H1 (cell line): ENCODE data around the gene RUSC2. TPM values are rescaled to one million over a fixed set of nuclear protein-coding genes. Genes with fewer than 3 reads are reported as not detected.

Source experiments
- CTCF ChIA-PET: fragments of 300-600 bp; sonication (Branson Sonifier 250); formaldehyde crosslinking; loops from one replicate; lab custom pipeline; 2021; ENCODE audit not compliant: partially characterized antibody; lab: Charles Lee
- POLR2A ChIA-PET: fragments of 300-600 bp; sonication (Branson Sonifier 250); formaldehyde crosslinking; loops from one replicate; lab custom pipeline; 2021; ENCODE audit warnings: inconsistent platforms; ENCODE audit not compliant: partially characterized antibody; lab: Charles Lee
- DNase-seq, 2 experiments: peaks; one replicate each; pipeline versions ENCODE4 v3.0.0 to v3.0.0-alpha.2; 2010 to 2022; ENCODE audit warnings: low spot score in 2 of 2, low read depth in 1 of 2, mixed read lengths in 1 of 2
- FAIRE-seq: peaks from 2 replicates; lab custom pipeline; 2011; peaks lifted over from hg19 to GRCh38; lab: Jason Lieb, UNC
- H2AFZ ChIP-seq: 2 replicates; pipeline ENCODE4 v1.8.1; 2012; ENCODE audit warnings: low read length, inconsistent platforms
- H2AK5ac ChIP-seq: 2 replicates; pipeline ENCODE4 v1.6.1; 2013; ENCODE audit warnings: low read depth, low read length
- H2BK120ac ChIP-seq: replicated peaks from 2 replicates; pipeline ENCODE3; 2013; ENCODE audit warnings: low read depth, low read length, inconsistent platforms
- H2BK12ac ChIP-seq: 2 replicates; pipeline ENCODE4 v1.6.1; 2013; ENCODE audit warnings: low read depth, low read length
- H2BK15ac ChIP-seq: 2 replicates; pipeline ENCODE4 v1.6.1; 2013; ENCODE audit warnings: low read length
- H2BK20ac ChIP-seq: 2 replicates; pipeline ENCODE4 v1.6.1; 2013; ENCODE audit warnings: low read length
- H2BK5ac ChIP-seq: 2 replicates; pipeline ENCODE4 v1.6.1; 2013; ENCODE audit warnings: low read depth, low read length
- H3K14ac ChIP-seq: 2 replicates; pipeline ENCODE4 v1.6.1; 2013; ENCODE audit warnings: inconsistent platforms; ENCODE audit not compliant: insufficient read length
- H3K18ac ChIP-seq: 2 replicates; pipeline ENCODE4 v1.6.1; 2013; ENCODE audit warnings: low read length; ENCODE audit errors: extremely low read depth
- H3K23ac ChIP-seq: 2 replicates; pipeline ENCODE4 v1.6.1; 2013; ENCODE audit warnings: inconsistent platforms; ENCODE audit not compliant: insufficient read length
- H3K23me2 ChIP-seq: 2 replicates; pipeline ENCODE4 v1.6.1; 2013; ENCODE audit warnings: low read depth, low read length
- H3K27ac ChIP-seq: 2 replicates; pipeline ENCODE4 v1.6.1; 2011; ENCODE audit warnings: low read depth, low read length, inconsistent platforms
- H3K27me3 ChIP-seq, 4 experiments: replicated peaks in 1 of 4; 1 replicate in 1 of 4; 2 replicates in 3 of 4; pipeline versions ENCODE4 v1.6.1 to v1.8.1; 2011 to 2013; ENCODE audit warnings: low read length in 3 of 4, mild to moderate bottlenecking in 3 of 4, inconsistent platforms in 2 of 4, mixed read lengths in 2 of 4, moderate library complexity in 1 of 4; ENCODE audit not compliant: control insufficient read depth in 3 of 4, insufficient read depth in 3 of 4; ENCODE audit errors: extremely low read depth in 1 of 4
- H3K36me3 ChIP-seq, 4 experiments: 2 replicates each; pipeline versions ENCODE4 v1.6.1 to v1.8.1; 2011 to 2013; ENCODE audit warnings: mild to moderate bottlenecking in 4 of 4, low read length in 3 of 4, moderate library complexity in 2 of 4, control low read depth in 1 of 4, inconsistent platforms in 1 of 4; ENCODE audit not compliant: insufficient read depth in 4 of 4, control insufficient read depth in 2 of 4
- H3K4ac ChIP-seq: replicated peaks from 2 replicates; pipeline ENCODE3; 2013; ENCODE audit warnings: low read length, low read depth, mixed read lengths, inconsistent platforms; ENCODE audit not compliant: insufficient read length
- H3K4me1 ChIP-seq, 4 experiments: replicated peaks in 1 of 4; 1 replicate in 1 of 4; 2 replicates in 3 of 4; pipeline versions ENCODE4 v1.6.1 to v1.8.1; 2011 to 2013; ENCODE audit warnings: low read length in 3 of 4, inconsistent platforms in 2 of 4, mixed read lengths in 1 of 4; ENCODE audit not compliant: insufficient read depth in 4 of 4, control insufficient read depth in 3 of 4
- H3K4me2 ChIP-seq, 2 experiments: 2 replicates each; pipeline versions ENCODE4 v1.6.1 to v1.8.1; 2011 to 2013; ENCODE audit warnings: low read depth in 2 of 2, low read length in 2 of 2, control low read depth in 1 of 2, inconsistent platforms in 1 of 2, mild to moderate bottlenecking in 1 of 2; ENCODE audit not compliant: insufficient read depth in 1 of 2
- H3K4me3 ChIP-seq, 4 experiments: fragments of 200-600, 300-600 bp in 1 of 4; sonication (generic), shearing (Covaris generic), sonication (Bioruptor Twin) in 1 of 4; 2 replicates each; pipeline versions ENCODE4 v1.5.1 to v1.8.1; 2011 to 2016; ENCODE audit warnings: low read length in 4 of 4, low read depth in 3 of 4, control low read depth in 2 of 4, inconsistent platforms in 2 of 4, mild to moderate bottlenecking in 2 of 4, mixed read lengths in 1 of 4, moderate library complexity in 1 of 4; ENCODE audit not compliant: insufficient read depth in 2 of 4; ENCODE audit errors: extremely low read depth in 1 of 4
- H3K56ac ChIP-seq: replicated peaks from 2 replicates; pipeline ENCODE3; 2013; ENCODE audit warnings: low read depth, mild to moderate bottlenecking, mixed read lengths, low read length, inconsistent platforms; ENCODE audit not compliant: insufficient read length
- H3K79me1 ChIP-seq: 2 replicates; pipeline ENCODE4 v1.6.1; 2013; ENCODE audit warnings: low read depth, low read length, control low read depth
- H3K79me2 ChIP-seq, 2 experiments: 2 replicates each; pipeline versions ENCODE4 v1.6.1 to v1.8.1; 2012 to 2013; ENCODE audit warnings: low read length in 2 of 2, mild to moderate bottlenecking in 2 of 2, inconsistent platforms in 1 of 2; ENCODE audit not compliant: insufficient read depth in 2 of 2, control insufficient read depth in 1 of 2
- H3K9ac ChIP-seq, 4 experiments: replicated peaks in 1 of 4; 1 replicate in 1 of 4; 2 replicates in 3 of 4; pipeline versions ENCODE4 v1.6.1 to v1.8.1; 2011 to 2013; ENCODE audit warnings: low read depth in 3 of 4, low read length in 3 of 4, control low read depth in 2 of 4, mild to moderate bottlenecking in 2 of 4, moderate library complexity in 2 of 4, inconsistent platforms in 1 of 4; ENCODE audit errors: extremely low read depth in 1 of 4
- H3K9me3 ChIP-seq, 2 experiments: 2 replicates each; pipeline versions ENCODE4 v1.6.1 to v1.8.1; 2012 to 2013; ENCODE audit warnings: mild to moderate bottlenecking in 2 of 2, moderate library complexity in 2 of 2, control low read depth in 1 of 2, inconsistent platforms in 1 of 2, low read depth in 1 of 2, low read length in 1 of 2, mixed read lengths in 1 of 2; ENCODE audit not compliant: insufficient read depth in 2 of 2
- H4K20me1 ChIP-seq, 2 experiments: replicated peaks in 1 of 2; 2 replicates each; pipeline versions ENCODE3 to v1.8.1; 2011 to 2013; ENCODE audit warnings: inconsistent platforms in 2 of 2, low read length in 2 of 2, mild to moderate bottlenecking in 1 of 2; ENCODE audit not compliant: insufficient read depth in 2 of 2, control insufficient read depth in 1 of 2
- H4K5ac ChIP-seq: 2 replicates; pipeline ENCODE4 v1.6.1; 2013; ENCODE audit warnings: low read length, low read depth, mixed read lengths, inconsistent platforms; ENCODE audit not compliant: insufficient read length
- H4K8ac ChIP-seq: 2 replicates; pipeline ENCODE4 v1.8.0; 2013; ENCODE audit warnings: mild to moderate bottlenecking, moderate library complexity, low read length, inconsistent platforms; ENCODE audit not compliant: insufficient read depth; ENCODE audit errors: extremely low read depth
- H4K91ac ChIP-seq: replicated peaks from 2 replicates; pipeline ENCODE3; 2013; ENCODE audit warnings: low read length, mixed read lengths, inconsistent platforms; ENCODE audit not compliant: insufficient read length
- JUN ChIP-seq: IDR thresholded peaks from 2 replicates; pipeline ENCODE4 v1.6.1; 2011; ENCODE audit warnings: low read depth, mild to moderate bottlenecking, improper control_type of control experiment, low read length
- SP4 ChIP-seq: IDR thresholded peaks from 2 replicates; pipeline ENCODE4 v1.6.1; 2012; ENCODE audit warnings: low read length, inconsistent platforms
- WGBS, 2 experiments: shearing (Covaris generic) in 1 of 2; methylation state at CpG; one replicate each; pipeline versions ENCODE4 v1.1.6 to v1.1.7; 2013 to 2015; ENCODE audit warnings: low lambda C conversion rate in 2 of 2, mixed read lengths in 2 of 2, inconsistent platforms in 1 of 2, low coverage in 1 of 2, missing lambda C conversion rate in 1 of 2; ENCODE audit not compliant: insufficient replicate concordance in 2 of 2, insufficient coverage in 1 of 2, insufficient read length in 1 of 2; ENCODE audit errors: extremely low coverage in 1 of 2, missing lambda C conversion rate in 1 of 2; 5-methylcytosine and 5-hydroxymethylcytosine counted together
- polyA plus RNA-seq, 7 experiments: library from polyadenylated mRNA; depleted of rRNA in 3 of 7; stranded (reverse) in 5 of 7; unstranded in 2 of 7; fragments of >200 nt in 5 of 7; fragments of 200-250 nt in 2 of 7; gene quantifications; 1 replicate in 5 of 7; 2 replicates in 1 of 7; 4 replicates in 1 of 7; pipeline versions ENCODE4 v1.2.1 to v1.2.3, GENCODE V29; 2011 to 2013; ENCODE audit warnings: missing spikeins in 2 of 7, mixed read lengths in 2 of 7
- total RNA-seq: library from RNA; stranded (reverse); fragmentation: NEBNext Ultra II Directional; extraction: Animal tissue kit (Norgen Biotek cat#: 25700); gene quantifications from 2 replicates; pipeline ENCODE4 v1.2.1, GENCODE V29; 2021

Gene RUSC2
- total and polyA plus RNA-seq, 2 of the 8 experiments (the other 6 are each of a cell fraction or from before 2014, with no cell fraction given) = 4.2 to 7.9 TPM

- Histone ChIP-seq H3K9ac (no peak overlapping the region), H3K27ac (no peak overlapping the region), H3K23me2 (no peaks in the 10 kb centered on the region), H3K56ac (no peak overlapping the region), H3K79me2 (no peaks in the 10 kb centered on the region), H4K5ac (no peak overlapping the region), H3K14ac (no peak overlapping the region), H3K27me3 (no peaks in the 10 kb centered on the region), H3K4ac (no peak overlapping the region), H3K4me1 (peaks cover 0 to 26% (median 8%) of the 10 kb centered on the region in 4 experiments; a peak in 6 of 7 replicates), H3K4me3 (no peak overlapping the region), H4K8ac (no peak overlapping the region), H3K4me2 (peak overlapping the region in 1 of 2 experiments; percentile 47; a peak in 2 of 4 replicates), H4K20me1 (no peaks in the 10 kb centered on the region), H2BK15ac (no peak overlapping the region), H2BK12ac (no peak overlapping the region; the same call in 1 of the 2 replicates), H2AFZ (no peak overlapping the region), H2BK20ac (no peak overlapping the region), H2AK5ac (no peak overlapping the region), H3K18ac (no peak overlapping the region), H3K79me1 (no peaks in the 10 kb centered on the region), H2BK120ac (no peak overlapping the region), H2BK5ac (no peak overlapping the region), H3K23ac (no peak overlapping the region), H3K9me3 (no peaks in the 10 kb centered on the region), H3K36me3 (no peaks in the 10 kb centered on the region), H4K91ac (no peak overlapping the region)
- POLR2A ChIA-PET = interaction anchor here (0.7 to 2.4 kb wide), 4 partner anchors 10 to 43 kb away, joined by 3 to 10 read pairs (median 3); no protein-coding TSS in a partner anchor
- TF ChIP-seq JUN = no peak
- no peak for TF ChIP-seq SP4
- FAIRE-seq (no peak), DNase-seq (no peak)
- CTCF ChIA-PET = interaction anchor here (0.8 to 9.7 kb wide), 14 partner anchors 10 to 424 kb away, joined by 3 to 114 read pairs (median 4); partner anchors contain the start of gene RUSC2
- WGBS, 2 experiments = 93% methylated on average over 1 of the region's 1 CpG; no CpG with 5 or more reads in 1 of the 2 experiments
These were observed 29.9 kb downstream of the RUSC2 start for GRCh38 chr9:35519692-35520363.
